ENCODE results near the gene ANKRD6.

Gene ANKRD6

DNA sequence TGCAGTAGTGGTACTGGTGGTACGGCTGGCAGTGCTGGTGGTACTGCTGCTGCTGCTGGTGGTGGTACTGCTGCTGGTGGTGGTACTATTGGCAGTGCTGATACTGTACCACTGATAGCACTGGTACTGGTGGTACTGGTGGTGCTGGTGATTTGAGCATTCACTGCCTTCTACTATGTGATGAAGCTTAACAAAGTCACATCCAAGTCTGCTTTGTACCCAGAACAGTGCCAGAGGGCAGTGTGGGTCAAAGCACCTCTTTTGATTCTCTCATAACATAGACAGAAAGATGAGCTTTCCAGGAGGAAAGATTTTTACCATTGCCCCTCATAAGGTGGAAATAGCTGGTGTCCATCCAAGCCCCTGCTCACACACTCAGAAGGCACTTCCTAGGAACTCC, 48.7 kb downstream of the ANKRD6 start:
- no peak overlapping the region for H3K4me3 ChIP-seq (ENCODE audit: low read depth, low read length)
- TF ChIP-seq, protein P1, sequence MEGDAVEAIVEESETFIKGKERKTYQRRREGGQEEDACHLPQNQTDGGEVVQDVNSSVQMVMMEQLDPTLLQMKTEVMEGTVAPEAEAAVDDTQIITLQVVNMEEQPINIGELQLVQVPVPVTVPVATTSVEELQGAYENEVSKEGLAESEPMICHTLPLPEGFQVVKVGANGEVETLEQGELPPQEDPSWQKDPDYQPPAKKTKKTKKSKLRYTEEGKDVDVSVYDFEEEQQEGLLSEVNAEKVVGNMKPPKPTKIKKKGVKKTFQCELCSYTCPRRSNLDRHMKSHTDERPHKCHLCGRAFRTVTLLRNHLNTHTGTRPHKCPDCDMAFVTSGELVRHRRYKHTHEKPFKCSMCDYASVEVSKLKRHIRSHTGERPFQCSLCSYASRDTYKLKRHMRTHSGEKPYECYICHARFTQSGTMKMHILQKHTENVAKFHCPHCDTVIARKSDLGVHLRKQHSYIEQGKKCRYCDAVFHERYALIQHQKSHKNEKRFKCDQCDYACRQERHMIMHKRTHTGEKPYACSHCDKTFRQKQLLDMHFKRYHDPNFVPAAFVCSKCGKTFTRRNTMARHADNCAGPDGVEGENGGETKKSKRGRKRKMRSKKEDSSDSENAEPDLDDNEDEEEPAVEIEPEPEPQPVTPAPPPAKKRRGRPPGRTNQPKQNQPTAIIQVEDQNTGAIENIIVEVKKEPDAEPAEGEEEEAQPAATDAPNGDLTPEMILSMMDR (IDR thresholded peaks at IDR 0.05; ENCODE audit: borderline replicate concordance, insufficient read depth, low read depth, low read length) = no peak

DNA sequence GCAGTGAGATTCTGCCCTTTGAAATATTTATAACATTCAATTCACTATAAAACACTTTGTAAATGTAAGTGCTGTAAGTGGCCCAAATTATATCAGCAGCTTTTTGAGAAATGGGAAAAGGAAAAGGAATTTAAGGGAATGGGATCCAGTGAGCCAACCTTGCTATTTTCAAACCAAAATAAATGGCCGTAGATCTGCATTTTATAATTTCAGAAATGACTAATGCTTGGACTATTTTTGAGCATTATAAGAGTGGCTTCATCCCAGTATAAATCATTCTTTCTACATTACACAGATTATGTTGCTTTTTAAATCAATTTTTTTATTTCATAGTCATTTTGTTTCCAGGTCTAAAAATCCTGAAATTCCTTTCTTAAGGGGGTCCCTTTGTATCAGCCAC, 49.2 kb downstream of the ANKRD6 start:
- H3K4me3 ChIP-seq (ENCODE audit: low read depth, low read length) = no peak overlapping the region
- TF ChIP-seq, protein P1 (IDR thresholded peaks at IDR 0.05; ENCODE audit: borderline replicate concordance, insufficient read depth, low read depth, low read length) = no peak

DNA sequence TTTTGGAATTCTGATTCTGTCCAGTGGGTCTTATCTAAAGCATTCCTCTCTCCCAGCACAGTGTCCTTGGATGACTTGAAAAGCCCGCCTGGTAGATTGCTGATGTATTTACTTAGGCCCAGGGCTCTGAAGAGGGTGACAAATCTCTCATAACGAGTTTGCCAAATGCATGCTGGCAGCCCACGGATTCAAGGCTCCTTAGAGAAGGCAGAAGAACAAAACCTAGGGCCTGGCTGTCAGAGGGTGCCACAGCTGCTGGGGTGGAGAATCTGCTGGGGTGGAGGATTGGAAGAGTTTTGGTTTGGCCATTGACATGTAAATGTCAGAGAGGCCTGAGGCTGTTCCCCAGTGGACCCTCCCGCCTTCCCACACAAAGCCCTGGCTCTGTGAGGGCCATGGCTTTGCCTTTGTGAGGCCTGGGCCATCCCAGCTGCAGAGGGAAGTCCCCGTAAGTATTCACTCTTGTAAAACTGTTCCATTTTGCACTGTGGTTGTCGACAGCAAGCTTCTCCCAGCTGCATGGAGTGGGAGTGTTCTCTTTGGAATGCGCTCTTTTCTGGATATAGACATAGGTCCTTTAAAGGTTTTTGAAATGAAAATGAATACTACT, 50.3 kb downstream of the ANKRD6 start:
- TF ChIP-seq, protein P1 (IDR thresholded peaks at IDR 0.05; ENCODE audit: borderline replicate concordance, insufficient read depth, low read depth, low read length) = no peak
- no peak overlapping the region for H3K4me3 ChIP-seq (ENCODE audit: low read depth, low read length)

DNA sequence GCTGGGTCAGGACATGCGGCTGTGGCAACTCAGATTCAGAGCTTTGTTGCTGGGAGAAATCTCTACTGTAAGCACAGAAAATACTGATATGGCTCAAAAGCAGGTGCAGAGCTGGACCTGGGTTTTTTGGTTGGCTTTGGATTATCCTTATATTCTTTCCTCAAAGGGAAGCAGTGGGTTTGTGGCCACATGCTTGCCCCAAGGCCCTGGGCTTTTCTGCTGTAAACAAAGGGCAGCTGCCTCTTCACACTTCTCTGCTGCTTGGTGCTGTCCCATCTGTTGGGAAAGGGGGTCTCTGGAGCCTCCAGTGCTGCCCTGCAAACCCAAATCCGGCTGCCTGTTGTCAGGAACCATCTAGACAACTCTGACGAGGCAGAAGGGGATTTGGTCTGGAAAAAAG, 52.4 kb downstream of the ANKRD6 start:
- H3K4me3 ChIP-seq (ENCODE audit: low read depth, low read length) = no peak overlapping the region
- TF ChIP-seq, protein P1 (IDR thresholded peaks at IDR 0.05; ENCODE audit: borderline replicate concordance, insufficient read depth, low read depth, low read length) = no peak

DNA sequence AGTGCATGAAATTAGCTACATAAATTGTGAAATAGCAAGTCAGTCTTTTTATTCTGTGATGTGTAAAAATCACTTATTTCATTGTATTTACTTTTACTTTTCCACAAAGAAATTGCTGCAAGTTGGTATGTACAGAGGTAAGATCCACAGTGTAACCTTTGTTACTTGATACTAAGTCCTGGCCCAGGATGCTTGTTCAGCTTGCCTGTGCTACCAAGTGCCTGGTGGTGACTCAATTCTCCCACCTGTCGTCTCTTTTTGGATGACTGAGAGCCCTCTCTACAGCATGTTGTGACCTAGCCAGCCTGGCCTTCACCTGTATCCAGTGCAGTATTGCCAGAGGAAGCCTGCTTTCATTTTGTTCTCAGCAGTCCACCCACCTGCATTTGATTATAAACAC, 54.9 kb downstream of the ANKRD6 start:
- TF ChIP-seq, protein P1 (IDR thresholded peaks at IDR 0.05; ENCODE audit: borderline replicate concordance, insufficient read depth, low read depth, low read length) = no peak
- no peak overlapping the region for H3K4me3 ChIP-seq (ENCODE audit: low read depth, low read length)

DNA sequence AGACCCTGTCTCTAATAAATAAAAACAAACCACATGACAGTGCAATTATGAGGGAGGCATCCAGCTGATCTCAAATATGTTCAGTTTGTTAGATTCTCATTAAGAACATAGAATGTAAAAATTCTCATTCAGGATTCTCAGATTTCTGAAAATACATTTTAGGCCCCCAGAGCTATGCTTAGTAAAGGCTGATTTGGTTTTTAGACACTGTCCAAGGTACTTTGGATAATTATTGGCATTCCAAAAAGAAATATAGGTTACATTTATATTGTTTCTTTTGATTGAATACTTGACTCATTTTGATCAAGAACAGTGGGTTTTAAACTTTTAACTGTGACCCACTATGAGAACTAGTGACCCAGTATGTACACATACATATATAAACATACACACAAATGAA, 55.5 kb downstream of the ANKRD6 start:
- TF ChIP-seq, protein P1 (IDR thresholded peaks at IDR 0.05; ENCODE audit: borderline replicate concordance, insufficient read depth, low read depth, low read length) = no peak
- no peak overlapping the region for H3K4me3 ChIP-seq (ENCODE audit: low read depth, low read length)

DNA sequence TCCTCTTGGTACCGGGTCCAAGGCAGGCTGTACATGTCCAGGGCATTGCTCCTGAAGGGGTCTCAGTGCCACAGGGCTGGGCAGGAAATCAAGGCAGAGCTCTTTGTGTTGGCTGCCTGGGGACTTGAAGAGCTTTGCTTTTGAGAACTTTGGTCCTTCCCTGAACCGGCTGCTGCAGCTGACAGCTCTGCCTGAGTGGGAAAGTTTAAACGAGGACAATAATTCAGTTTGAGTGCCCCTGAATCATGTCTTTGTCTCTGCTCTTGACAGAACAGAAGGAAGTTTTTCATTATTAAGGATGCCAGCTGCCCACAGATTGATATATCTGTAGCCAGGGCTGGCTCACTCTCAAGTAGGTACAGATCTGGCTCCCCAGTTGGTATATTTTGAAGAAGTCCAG, 56.1 kb downstream of the ANKRD6 start:
- TF ChIP-seq, protein P1 (IDR thresholded peaks at IDR 0.05; ENCODE audit: borderline replicate concordance, insufficient read depth, low read depth, low read length) = no peak
- no peak overlapping the region for H3K4me3 ChIP-seq (ENCODE audit: low read depth, low read length)

All from GM12875 (cell line).